Smooth muscle cell of bladder (primary cell): ENCODE data around the gene CCDC106. TPM values are rescaled to one million over a fixed set of nuclear protein-coding genes. Genes with fewer than 3 reads are reported as not detected.

Experiments
- total RNA-seq: library from RNA; depleted of rRNA; stranded (reverse); fragments of >200 nt; gene quantifications from 2 replicates; pipeline ENCODE4 v1.2.3, GENCODE V29; 2014

Gene CCDC106
- total RNA-seq = 5.3 and 6.2 TPM in 2 replicates

GRCh38 chr19:55647732-55648584 lies at the start of gene CCDC106:
Gene CCDC106 (plus strand): TSS chr19:55648212. CDS start chr19:55649047, 835 bp downstream.

GRCh38 chr19:55599468-55599841 lies 48.6 kb upstream of the CCDC106 start, which contains the start of gene FIZ1:
Gene FIZ1 (minus strand): TSS chr19:55599517. CDS start chr19:55597865, 1,652 bp downstream.

GRCh38 chr19:55599842-55600661 lies 48.0 kb upstream of the CCDC106 start, which contains the start of gene ZNF524:
Gene ZNF524 (plus strand): TSS chr19:55600288. CDS start chr19:55602113, 1,825 bp downstream.

GRCh38 chr19:55605637-55606470 lies 42.2 kb upstream of the CCDC106 start, which contains the start of gene ZNF865:
Gene ZNF865 (plus strand): TSS chr19:55605647. CDS start chr19:55613619, 7,972 bp downstream.

GRCh38 chr19:55624109-55625003 lies 23.7 kb upstream of the CCDC106 start, which contains the start of gene ZNF784:
Gene ZNF784 (minus strand): TSS chr19:55624566. CDS start chr19:55624561, 5 bp downstream.

DNA sequence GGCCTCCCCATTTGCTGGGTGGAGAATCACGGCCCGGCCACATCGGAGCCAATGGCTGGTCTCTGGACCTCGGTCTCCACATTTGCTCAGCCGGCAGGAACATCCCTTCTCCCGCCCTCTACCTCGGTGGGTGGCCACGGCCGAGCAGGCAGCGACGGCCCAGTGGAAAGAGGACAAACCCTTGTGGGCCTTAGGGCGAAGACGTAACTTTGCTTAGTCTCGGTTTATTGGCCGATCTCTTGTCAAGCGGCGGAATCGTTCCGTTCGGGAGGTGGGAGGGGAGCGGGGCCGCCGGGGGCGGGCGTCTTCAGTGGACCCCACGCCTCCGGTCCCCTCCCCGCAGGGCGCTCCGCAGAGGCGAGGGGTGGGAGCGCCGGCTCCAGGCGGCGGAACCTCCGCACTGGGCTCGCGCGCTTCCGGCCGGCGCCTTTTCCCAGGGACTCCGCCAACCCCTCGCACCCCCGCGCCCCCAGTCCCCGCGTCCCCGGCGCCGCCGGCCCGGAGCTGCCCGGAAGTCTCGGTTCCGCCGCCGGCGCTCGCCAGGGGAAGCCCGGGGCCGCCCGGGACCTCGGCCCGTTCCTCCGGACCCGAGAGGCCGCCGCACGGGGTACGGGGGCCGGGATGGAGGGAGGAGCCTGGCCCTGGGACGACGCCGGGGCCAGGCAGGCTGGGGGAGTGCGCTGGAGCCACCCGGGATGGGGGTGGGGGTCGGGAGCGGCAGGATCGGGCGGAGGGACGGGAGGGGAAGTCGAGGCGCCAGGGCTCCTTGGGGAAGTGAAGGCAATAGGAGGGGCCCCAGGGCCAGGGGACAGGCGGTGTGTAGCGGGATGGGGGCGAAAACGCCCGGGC lies 7.2 kb upstream of the CCDC106 start, which contains the start of gene ZNF580:
Gene ZNF580 (plus strand): TSS at position 426 of the 849 bp plus-strand sequence. CDS start 1,507 bp downstream, outside the sequence.

GRCh38 chr19:55643003-55643886 lies 4.8 kb upstream of the CCDC106 start, which contains the start of gene ZNF581:
Gene ZNF581 (plus strand): TSS chr19:55643649. CDS start chr19:55644572, 923 bp downstream.

DNA sequence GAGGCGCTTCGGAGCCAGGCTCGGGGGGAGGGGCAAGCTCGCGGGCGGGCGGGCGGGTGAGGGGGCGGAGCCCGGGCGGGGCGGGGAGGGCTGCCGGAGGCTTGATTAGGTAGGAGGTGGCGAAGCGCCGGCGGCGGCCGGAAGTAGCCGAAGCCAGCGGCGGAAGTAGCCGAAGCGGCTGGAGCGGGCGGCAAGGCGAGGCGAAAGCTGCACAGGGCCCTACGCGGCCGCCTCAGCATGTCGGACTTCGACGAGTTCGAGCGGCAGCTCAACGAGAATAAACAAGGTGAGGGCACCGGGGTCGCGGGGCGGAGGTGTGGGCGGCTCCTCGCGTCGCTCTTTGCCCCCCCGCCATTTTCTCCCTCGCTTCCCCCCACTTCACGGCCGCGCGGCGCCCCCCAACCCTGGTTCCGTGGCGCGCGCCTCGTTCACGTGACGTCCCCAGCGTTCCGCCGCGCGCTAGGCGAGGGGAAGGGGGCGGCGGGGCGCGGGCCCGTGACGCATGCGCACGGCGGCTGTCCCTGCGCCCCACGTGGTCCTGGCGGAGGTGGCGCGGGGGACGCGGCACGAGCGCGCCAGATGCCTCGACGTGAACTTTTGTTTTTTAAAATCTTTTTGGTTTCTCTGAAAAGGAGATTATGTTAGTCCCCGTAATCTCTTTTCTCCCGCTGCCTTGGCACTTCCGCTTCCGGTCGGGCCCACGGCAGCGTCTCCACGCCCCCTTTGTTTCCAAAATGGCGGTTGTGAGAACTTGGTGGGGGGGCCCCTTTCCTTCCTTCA lies 7.0 kb downstream of the CCDC106 start, which contains the start of gene U2AF2:
Gene U2AF2 (plus strand): TSS at position 168 of the 780 bp plus-strand sequence. CDS start 70 bp downstream, at position 238.

DNA sequence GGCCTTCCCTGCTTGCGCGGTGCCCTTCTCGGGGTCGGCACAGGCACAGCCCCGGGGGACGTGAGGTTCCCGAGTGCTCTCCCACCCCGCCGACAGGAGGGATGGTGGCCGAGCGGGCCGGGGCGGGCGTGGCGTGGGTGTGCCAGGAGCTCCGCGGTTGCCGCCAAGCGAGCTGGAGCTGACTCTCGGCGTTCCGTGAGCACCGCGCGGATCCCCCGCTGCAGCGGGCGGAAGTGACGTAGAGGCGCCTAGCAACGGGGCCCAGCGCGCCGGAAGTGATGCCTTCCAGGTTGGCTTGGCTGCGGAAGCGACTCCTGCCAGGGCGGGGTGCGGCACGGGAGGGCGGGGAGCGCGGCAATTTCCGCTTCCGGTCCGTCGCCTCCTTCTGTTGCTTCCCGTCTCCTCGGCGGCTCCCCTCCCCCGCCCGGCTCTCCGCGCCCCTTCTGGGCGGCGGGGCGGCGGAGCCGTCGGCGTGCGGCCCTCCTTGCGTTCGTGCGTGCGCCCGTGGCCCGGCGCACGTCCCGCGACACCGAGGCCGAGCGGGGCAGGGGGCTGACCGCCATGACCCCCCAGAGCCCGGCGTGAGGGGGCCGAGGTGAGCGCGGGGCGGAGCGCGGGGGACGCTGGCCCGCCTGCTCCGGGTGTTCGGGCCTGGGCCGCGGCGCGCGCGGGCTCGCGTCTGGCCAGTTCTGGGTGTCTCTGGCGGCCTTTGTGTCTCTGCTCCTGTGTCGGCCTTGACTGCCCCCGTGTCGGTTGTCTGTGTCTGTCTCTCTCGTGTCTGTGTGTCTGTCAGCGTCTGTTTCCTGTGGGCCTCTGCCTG lies 27.0 kb downstream of the CCDC106 start, which contains the start of gene EPN1:
Gene EPN1 (plus strand): TSS at position 386 of the 820 bp plus-strand sequence. CDS start 3,402 bp downstream, outside the sequence.

Other genes with a start within 250 kb of the CCDC106 start
- 26.6 and 57.3 TPM in 2 replicates for gene UBE2S, start 240.4 kb upstream of the CCDC106 start, total RNA-seq
- not detected in 2 replicates for gene SHISA7, start 204.9 kb upstream of the CCDC106 start, total RNA-seq
- gene ISOC2, start 186.6 kb upstream of the CCDC106 start, total RNA-seq = 44.5 and 55.9 TPM in 2 replicates
- gene C19orf85, start 183.5 kb upstream of the CCDC106 start, total RNA-seq = not detected in 2 replicates
- 0.57 and 1.3 TPM in 2 replicates for gene ZNF628, start 171.6 kb upstream of the CCDC106 start, total RNA-seq
- 14.9 and 20.9 TPM in 2 replicates for gene NAT14, start 163.0 kb upstream of the CCDC106 start, total RNA-seq
- gene SSC5D, start 159.8 kb upstream of the CCDC106 start, total RNA-seq = 5.4 and 18.1 TPM in 2 replicates
- gene SBK2, start 111.1 kb upstream of the CCDC106 start, total RNA-seq = not detected in 2 replicates
- 0.09 TPM in 1 of 2 replicates, not detected in the other for gene SBK3, start 102.7 kb upstream of the CCDC106 start, total RNA-seq
- 2.1 and 2.8 TPM in 2 replicates for gene ZNF579, start 67.4 kb upstream of the CCDC106 start, total RNA-seq
- 1.6 and 2.7 TPM in 2 replicates for gene FIZ1, start 48.7 kb upstream of the CCDC106 start, total RNA-seq
- 9.1 and 9.5 TPM in 2 replicates for gene ZNF524, start 47.9 kb upstream of the CCDC106 start, total RNA-seq
- gene ZNF865, start 42.6 kb upstream of the CCDC106 start, total RNA-seq = 0.43 and 0.55 TPM in 2 replicates
- gene ZNF784, start 23.6 kb upstream of the CCDC106 start, total RNA-seq = 3.8 and 4.0 TPM in 2 replicates
- 4.4 and 5.4 TPM in 2 replicates for gene ZNF580, start 7.2 kb upstream of the CCDC106 start, total RNA-seq
- 23.9 and 25.7 TPM in 2 replicates for gene ZNF581, start 4.6 kb upstream of the CCDC106 start, total RNA-seq
- gene U2AF2, start 6.8 kb downstream of the CCDC106 start, total RNA-seq = 76.8 and 86.0 TPM in 2 replicates
- gene EPN1, start 27.0 kb downstream of the CCDC106 start, total RNA-seq = 27.3 and 35.7 TPM in 2 replicates
- not detected in 2 replicates for gene NLRP9, start 90.2 kb downstream of the CCDC106 start, total RNA-seq
- gene RFPL4A, start 110.9 kb downstream of the CCDC106 start, total RNA-seq = not detected in 2 replicates
- gene RFPL4AL1, start 120.9 kb downstream of the CCDC106 start, total RNA-seq = not detected in 2 replicates
- not detected in 2 replicates for gene NLRP11, start 183.8 kb downstream of the CCDC106 start, total RNA-seq
- not detected in 2 replicates for gene NLRP4, start 188.3 kb downstream of the CCDC106 start, total RNA-seq